Stimulated activated CD4-positive, alpha-beta T cell treated with anti-CD3 and anti-CD28 coated beads, Interleukin-12 subunit alpha, Interleukin-12 subunit beta, amount 100 ng/mL, for 48 hours (primary cell): ENCODE results near the gene TRAPPC10.

Experiments used
- DNase-seq, 3 donors: peaks; one replicate each; pipeline ENCODE4 v3.0.0-alpha.2; 2020; ENCODE audit warnings: low read depth in 2 of 3, low spot score in 1 of 3

The TRAPPC10 gene

GRCh38 chr21:44065428-44065827 lies 53.3 kb downstream of the TRAPPC10 start:
- DNase-seq = peak; percentile 54 to 72 (median 65)

- no peak for DNase-seq
These were observed 54.0 kb downstream of the TRAPPC10 start for GRCh38 chr21:44066116-44066515.

GRCh38 chr21:44067011-44067839 lies 55.1 kb downstream of the TRAPPC10 start:
- DNase-seq = no peak

- no peak for DNase-seq
These were observed 58.3 kb downstream of the TRAPPC10 start for GRCh38 chr21:44070391-44070790.

GRCh38 chr21:44071359-44072104 lies 59.4 kb downstream of the TRAPPC10 start:
- no peak for DNase-seq

GRCh38 chr21:44072111-44072510 lies 60.0 kb downstream of the TRAPPC10 start:
- no peak for DNase-seq

- DNase-seq = no peak
These were observed 62.3 kb downstream of the TRAPPC10 start for GRCh38 chr21:44074315-44074958.

GRCh38 chr21:44076316-44076715 lies 64.2 kb downstream of the TRAPPC10 start:
- no peak for DNase-seq

- no peak for DNase-seq
These were observed 66.4 kb downstream of the TRAPPC10 start for GRCh38 chr21:44078411-44078981.

- no peak for DNase-seq
These were observed 67.3 kb downstream of the TRAPPC10 start for GRCh38 chr21:44079446-44079845.

- no peak for DNase-seq
These were observed 67.7 kb downstream of the TRAPPC10 start for GRCh38 chr21:44079846-44080245.

- no peak for DNase-seq
These were observed 70.7 kb downstream of the TRAPPC10 start for GRCh38 chr21:44082648-44083440.

GRCh38 chr21:44083631-44084291 lies 71.7 kb downstream of the TRAPPC10 start:
- DNase-seq = peak; percentile 52 to 56 (median 52)

GRCh38 chr21:44084496-44085241 lies 72.6 kb downstream of the TRAPPC10 start:
- no peak for DNase-seq

- DNase-seq = no peak
These were observed 73.6 kb downstream of the TRAPPC10 start for GRCh38 chr21:44085491-44086321.

GRCh38 chr21:44086636-44087425 lies 74.7 kb downstream of the TRAPPC10 start:
- DNase-seq = no peak
